22Rv1 (cell line): Measurements from ENCODE around the gene ESRRG.

Source experiments
- ZFX ChIP-seq: fragments of 450-650 bp; IDR thresholded peaks from 2 replicates; pipeline ENCODE4 v1.6.1; 2017; ENCODE audit warnings: antibody characterized with exemption, borderline replicate concordance
- TF ChIP-seq, protein P1 (sequence below): fragments of 450-650 bp; IDR thresholded peaks from 2 replicates; pipeline ENCODE4 v1.5.1; 2017; ENCODE audit warnings: mild to moderate bottlenecking

- TF ChIP-seq, protein P1, sequence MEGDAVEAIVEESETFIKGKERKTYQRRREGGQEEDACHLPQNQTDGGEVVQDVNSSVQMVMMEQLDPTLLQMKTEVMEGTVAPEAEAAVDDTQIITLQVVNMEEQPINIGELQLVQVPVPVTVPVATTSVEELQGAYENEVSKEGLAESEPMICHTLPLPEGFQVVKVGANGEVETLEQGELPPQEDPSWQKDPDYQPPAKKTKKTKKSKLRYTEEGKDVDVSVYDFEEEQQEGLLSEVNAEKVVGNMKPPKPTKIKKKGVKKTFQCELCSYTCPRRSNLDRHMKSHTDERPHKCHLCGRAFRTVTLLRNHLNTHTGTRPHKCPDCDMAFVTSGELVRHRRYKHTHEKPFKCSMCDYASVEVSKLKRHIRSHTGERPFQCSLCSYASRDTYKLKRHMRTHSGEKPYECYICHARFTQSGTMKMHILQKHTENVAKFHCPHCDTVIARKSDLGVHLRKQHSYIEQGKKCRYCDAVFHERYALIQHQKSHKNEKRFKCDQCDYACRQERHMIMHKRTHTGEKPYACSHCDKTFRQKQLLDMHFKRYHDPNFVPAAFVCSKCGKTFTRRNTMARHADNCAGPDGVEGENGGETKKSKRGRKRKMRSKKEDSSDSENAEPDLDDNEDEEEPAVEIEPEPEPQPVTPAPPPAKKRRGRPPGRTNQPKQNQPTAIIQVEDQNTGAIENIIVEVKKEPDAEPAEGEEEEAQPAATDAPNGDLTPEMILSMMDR = no peak
- TF ChIP-seq ZFX = no peak
These were observed 266.5 kb downstream of the ESRRG start for GRCh38 chr1:216456682-216457081.
